ENCODE data around the gene EDEM1. TPM values are rescaled to one million over a fixed set of nuclear protein-coding genes. Genes with fewer than 3 reads are reported as not detected.
"Not testable (repeated sequence)": the region's sequence is repeated elsewhere in the genome, so short reads cannot be mapped to it uniquely, and the experiment has no call there.

Gene EDEM1
- total RNA-seq, 2 donors from 2014 or later: 181 to 200 TPM

GRCh38 chr3:5233026-5233425, 45.5 kb downstream of the EDEM1 start:
- DNase-seq (ENCODE audit: low spot score in 2 of 2) (no peak), ATAC-seq (no peak)
- H3K36me3 Mint-ChIP-seq: no peaks in the 10 kb centered on the region
- H3K9me3 Mint-ChIP-seq: no peaks in the 10 kb centered on the region
- H3K27ac Mint-ChIP-seq: peak overlapping the region in 1 of 2 donors; percentile 75

GRCh38 chr3:5235655-5236054, 48.1 kb downstream of the EDEM1 start:
- DNase-seq (ENCODE audit: low spot score in 2 of 2): no peak
- no peak for ATAC-seq
- Mint-ChIP-seq H3K27ac (no peak overlapping the region), H3K9me3 (no peaks in the 10 kb centered on the region), H3K36me3 (no peaks in the 10 kb centered on the region)

- peak in 1 of 2 donors; percentile 20 for ATAC-seq
- no peaks in the 10 kb centered on the region for H3K9me3 Mint-ChIP-seq
- H3K36me3 Mint-ChIP-seq: peaks cover 0 to 1% of the 10 kb centered on the region in 2 donors
- H3K27ac Mint-ChIP-seq: no peak overlapping the region
- DNase-seq (ENCODE audit: low spot score in 2 of 2): no peak
Observed at GRCh38 chr3:5238545-5238944, 51.0 kb downstream of the EDEM1 start.

- ATAC-seq (no peak), DNase-seq (ENCODE audit: low spot score in 2 of 2) (no peak)
- Mint-ChIP-seq H3K27ac (no peak overlapping the region), H3K36me3 (peaks cover 10 to 12% of the 10 kb centered on the region in 2 donors), H3K9me3 (no peaks in the 10 kb centered on the region)
Observed at GRCh38 chr3:5239602-5240001, 52.1 kb downstream of the EDEM1 start.

GRCh38 chr3:5240740-5241139, 53.2 kb downstream of the EDEM1 start:
- H3K27ac Mint-ChIP-seq: no peak overlapping the region
- H3K9me3 Mint-ChIP-seq: no peaks in the 10 kb centered on the region
- H3K36me3 Mint-ChIP-seq: peaks cover 10 to 13% of the 10 kb centered on the region in 2 donors
- DNase-seq (ENCODE audit: low spot score in 2 of 2) (no peak), ATAC-seq (no peak)

GRCh38 chr3:5242785-5243184, 55.3 kb downstream of the EDEM1 start:
- peaks cover 10 to 13% of the 10 kb centered on the region in 2 donors for H3K36me3 Mint-ChIP-seq
- ATAC-seq; H3K27ac Mint-ChIP-seq; H3K9me3 Mint-ChIP-seq; DNase-seq (ENCODE audit: low spot score in 2 of 2): not testable (repeated sequence)

GRCh38 chr3:5245927-5246326, 58.4 kb downstream of the EDEM1 start:
- no peak for DNase-seq (ENCODE audit: low spot score in 2 of 2)
- no peaks in the 10 kb centered on the region for H3K9me3 Mint-ChIP-seq
- peak in 1 of 2 donors; percentile 31 for ATAC-seq
- peaks cover 10 to 13% of the 10 kb centered on the region in 2 donors for H3K36me3 Mint-ChIP-seq
- H3K27ac Mint-ChIP-seq: no peak overlapping the region

GRCh38 chr3:5248822-5249221, 61.3 kb downstream of the EDEM1 start:
- no peaks in the 10 kb centered on the region for H3K9me3 Mint-ChIP-seq
- peaks cover 7 to 9% of the 10 kb centered on the region in 2 donors for H3K36me3 Mint-ChIP-seq
- ATAC-seq: no peak
- H3K27ac Mint-ChIP-seq: no peak overlapping the region
- no peak for DNase-seq (ENCODE audit: low spot score in 2 of 2)

- ATAC-seq: no peak
- no peak for DNase-seq (ENCODE audit: low spot score in 2 of 2)
- Mint-ChIP-seq H3K36me3 (no peaks in the 10 kb centered on the region), H3K27ac (no peak overlapping the region), H3K9me3 (no peaks in the 10 kb centered on the region)
Observed at GRCh38 chr3:5250467-5251195, 63.1 kb downstream of the EDEM1 start.

- H3K27ac Mint-ChIP-seq: no peak overlapping the region
- ATAC-seq (no peak), DNase-seq (ENCODE audit: low spot score in 2 of 2) (no peak)
- no peaks in the 10 kb centered on the region for H3K36me3 Mint-ChIP-seq
- H3K9me3 Mint-ChIP-seq: no peaks in the 10 kb centered on the region
Observed at GRCh38 chr3:5251196-5251583, 63.7 kb downstream of the EDEM1 start.

- Mint-ChIP-seq H3K9me3 (no peaks in the 10 kb centered on the region), H3K27ac (no peak overlapping the region)
Observed at GRCh38 chr3:5252131-5252530, 64.6 kb downstream of the EDEM1 start.

GRCh38 chr3:5254281-5255048, 67.0 kb downstream of the EDEM1 start:
- DNase-seq (ENCODE audit: low spot score in 2 of 2): no peak
- H3K36me3 Mint-ChIP-seq: no peaks in the 10 kb centered on the region
- ATAC-seq: no peak
- no peak overlapping the region for H3K27ac Mint-ChIP-seq
- H3K9me3 Mint-ChIP-seq: no peaks in the 10 kb centered on the region

More at GRCh38 chr3:5252131-5252530, 64.6 kb downstream of the EDEM1 start:
- ATAC-seq (no peak), DNase-seq (ENCODE audit: low spot score in 2 of 2) (no peak)
- H3K36me3 Mint-ChIP-seq: no peaks in the 10 kb centered on the region

GRCh38 chr3:5255404-5256344, 68.2 kb downstream of the EDEM1 start:
- Mint-ChIP-seq H3K36me3 (no peaks in the 10 kb centered on the region), H3K9me3 (no peaks in the 10 kb centered on the region), H3K27ac (no peak overlapping the region)
- ATAC-seq: no peak
- DNase-seq (ENCODE audit: low spot score in 2 of 2): no peak

GRCh38 chr3:5258526-5258925, 71.0 kb downstream of the EDEM1 start:
- ATAC-seq (no peak), DNase-seq (ENCODE audit: low spot score in 2 of 2) (no peak)
- Mint-ChIP-seq H3K27ac (no peak overlapping the region), H3K9me3 (no peaks in the 10 kb centered on the region), H3K36me3 (no peaks in the 10 kb centered on the region)

- Mint-ChIP-seq H3K27ac (no peak overlapping the region), H3K9me3 (no peaks in the 10 kb centered on the region), H3K36me3 (no peaks in the 10 kb centered on the region)
- DNase-seq (ENCODE audit: low spot score in 2 of 2) (no peak), ATAC-seq (no peak)
Observed at GRCh38 chr3:5260992-5261501, 73.5 kb downstream of the EDEM1 start.

GRCh38 chr3:5262507-5262906, 75.0 kb downstream of the EDEM1 start:
- Mint-ChIP-seq H3K9me3 (no peaks in the 10 kb centered on the region), H3K36me3 (no peaks in the 10 kb centered on the region), H3K27ac (no peak overlapping the region)
- no peak for DNase-seq (ENCODE audit: low spot score in 2 of 2)
- no peak for ATAC-seq
